ENCODE data around the gene DSCAM. TPM values are rescaled to one million over a fixed set of nuclear protein-coding genes. Genes with fewer than 3 reads are reported as not detected.

The DSCAM gene
- total and polyA plus RNA-seq, 2 experiments from 2014 or later = 0.07 TPM; not detected in 1

- ATAC-seq = no peak
- no peak overlapping the region for H3K27ac ChIP-seq (ENCODE audit: low read depth)
- no peaks in the 10 kb centered on the region for H3K27me3 ChIP-seq (ENCODE audit: insufficient read depth)
- H3K4me1 Mint-ChIP-seq = no peaks in the 10 kb centered on the region
- no peak overlapping the region for H3K27ac Mint-ChIP-seq
- peaks cover 78% of the 10 kb centered on the region for H3K9me3 Mint-ChIP-seq
- H3K4me3 ChIP-seq = no peak overlapping the region
- no peak overlapping the region for H2AFZ ChIP-seq
- H4K20me1 ChIP-seq (replicated peaks; ENCODE audit: insufficient read depth) = no peaks in the 10 kb centered on the region
- H3K4me1 ChIP-seq (ENCODE audit: insufficient read depth) = no peaks in the 10 kb centered on the region
- 0 out of 2 replicates have a peak, but pooled peaks cover 4% of the 10 kb centered on the region for H3K36me3 ChIP-seq (ENCODE audit: insufficient read depth)
- no peak overlapping the region for H3K4me2 ChIP-seq
- H3K4me3 Mint-ChIP-seq = no peak overlapping the region
- no peaks in the 10 kb centered on the region; the same call in 1 of the 2 replicates for H3K9me2 ChIP-seq (ENCODE audit: insufficient read depth)
- no peak for TF ChIP-seq ETS1 (IDR thresholded peaks at IDR 0.05)
- no peak for TF ChIP-seq CREB1 (CRISPR knock-in tag; IDR thresholded peaks at IDR 0.05; ENCODE audit: low read depth)
- TF ChIP-seq JUNB (IDR thresholded peaks at IDR 0.05; ENCODE audit: unreplicated experiment) = no peak
- TF ChIP-seq NANOG (IDR thresholded peaks at IDR 0.05; ENCODE audit: borderline replicate concordance) = no peak
- TF ChIP-seq ZNF462 (CRISPR knock-in tag; IDR thresholded peaks at IDR 0.05) = no peak
- no peak for TF ChIP-seq POLR2AphosphoS5 (IDR thresholded peaks at IDR 0.05; ENCODE audit: low read depth)
- TF ChIP-seq STAT1 (IDR thresholded peaks at IDR 0.05; ENCODE audit: unreplicated experiment) = no peak
- TF ChIP-seq ZNF114 (CRISPR knock-in tag; IDR thresholded peaks at IDR 0.05) = no peak
- TF ChIP-seq EZH2phosphoT487 (IDR thresholded peaks at IDR 0.05; ENCODE audit: unreplicated experiment) = no peak
- TF ChIP-seq REST (IDR thresholded peaks at IDR 0.05; ENCODE audit: unreplicated experiment) = no peak
- TF ChIP-seq ZNF331 (CRISPR knock-in tag; IDR thresholded peaks at IDR 0.05; ENCODE audit: low read depth) = no peak
- TF ChIP-seq CTCF (conservative IDR thresholded peaks at IDR 0.05; ENCODE audit: low read depth in 2 of 2) = no peak
- TF ChIP-seq EZH2 (IDR thresholded peaks at IDR 0.05; ENCODE audit: low read depth, unreplicated experiment) = no peak
- no peaks in the 10 kb centered on the region for H3K79me2 ChIP-seq (replicated peaks; ENCODE audit: insufficient read depth)
- H3K27me3 Mint-ChIP-seq (ENCODE audit: insufficient read depth, low read depth, poor library complexity) = peaks cover 5% of the 10 kb centered on the region
- DNase-seq (ENCODE audit: low spot score) = no peak
- H3K36me3 Mint-ChIP-seq (ENCODE audit: low read depth) = peaks cover 24% of the 10 kb centered on the region; the same call in 2 of the 3 replicates
- H3F3A ChIP-seq (replicated peaks; ENCODE audit: low read depth) = no peaks in the 10 kb centered on the region
Observed at GRCh38 chr21:40555021-40555528, 291.9 kb downstream of the DSCAM start.

Measured in GM23338 (cell line).